Anterior cingulate cortex (tissue), 58 donors: ENCODE results near the gene ZNF518A.
A peak's percentile ranks its signal among the peaks of the same experiment; 100 is the strongest.
"Not testable (repeated sequence)": the region's sequence is repeated elsewhere in the genome, so short reads cannot be mapped to it uniquely, and the experiment has no call there.

Experiments used
- DNase-seq, 58 donors: peaks; one replicate each; lab custom pipeline; 2025; lab: John Stamatoyannopoulos, UW

The ZNF518A gene

GRCh38 chr10:96130326-96130995, 364 bp downstream of the ZNF518A start:
- DNase-seq = peak in 42 of 58 donors; percentile 32 to 87 (median 70)

GRCh38 chr10:96131621-96132020, 1.5 kb downstream of the ZNF518A start:
- no peak for DNase-seq

- DNase-seq = no peak
Observed at GRCh38 chr10:96133135-96133534, 3.0 kb downstream of the ZNF518A start.

- no peak for DNase-seq
Observed at GRCh38 chr10:96136810-96137209, 6.7 kb downstream of the ZNF518A start.

GRCh38 chr10:96137567-96137966, 7.5 kb downstream of the ZNF518A start:
- DNase-seq = no peak

GRCh38 chr10:96138102-96138501, 8.0 kb downstream of the ZNF518A start:
- DNase-seq = no peak

GRCh38 chr10:96152437-96152836, 22.3 kb downstream of the ZNF518A start:
- no peak for DNase-seq

GRCh38 chr10:96153070-96153469, 23.0 kb downstream of the ZNF518A start:
- DNase-seq = no peak

GRCh38 chr10:96165726-96166125, 35.6 kb downstream of the ZNF518A start:
- DNase-seq = no peak

GRCh38 chr10:96168546-96168945, 38.4 kb downstream of the ZNF518A start:
- DNase-seq = no peak

GRCh38 chr10:96170230-96170629, 40.1 kb downstream of the ZNF518A start:
- DNase-seq = no peak

- no peak for DNase-seq
Observed at GRCh38 chr10:96172666-96173065, 42.6 kb downstream of the ZNF518A start.

GRCh38 chr10:96176985-96177384, 46.9 kb downstream of the ZNF518A start:
- no peak for DNase-seq

- no peak for DNase-seq
Observed at GRCh38 chr10:96188421-96188820, 58.3 kb downstream of the ZNF518A start.

- no peak for DNase-seq
Observed at GRCh38 chr10:96188916-96189315, 58.8 kb downstream of the ZNF518A start.

GRCh38 chr10:96189505-96189904, 59.4 kb downstream of the ZNF518A start:
- DNase-seq = not testable (repeated sequence)

- no peak for DNase-seq
Observed at GRCh38 chr10:96201525-96201924, 71.4 kb downstream of the ZNF518A start.

GRCh38 chr10:96205580-96205979, 75.5 kb downstream of the ZNF518A start:
- no peak for DNase-seq

GRCh38 chr10:96208271-96208670, 78.2 kb downstream of the ZNF518A start:
- DNase-seq = no peak

- no peak for DNase-seq
Observed at GRCh38 chr10:96208946-96209345, 78.8 kb downstream of the ZNF518A start.

- DNase-seq = no peak
Observed at GRCh38 chr10:96211764-96212163, 81.7 kb downstream of the ZNF518A start.

- DNase-seq = no peak
Observed at GRCh38 chr10:96212911-96213310, 82.8 kb downstream of the ZNF518A start.
